ELR (cell line): Measurements from ENCODE around the gene TBX2.

Experiments
- DNase-seq: peaks from one replicate; pipeline ENCODE4 v3.0.0-alpha.2; 2015; ENCODE audit warnings: low read depth

The TBX2 gene

DNA sequence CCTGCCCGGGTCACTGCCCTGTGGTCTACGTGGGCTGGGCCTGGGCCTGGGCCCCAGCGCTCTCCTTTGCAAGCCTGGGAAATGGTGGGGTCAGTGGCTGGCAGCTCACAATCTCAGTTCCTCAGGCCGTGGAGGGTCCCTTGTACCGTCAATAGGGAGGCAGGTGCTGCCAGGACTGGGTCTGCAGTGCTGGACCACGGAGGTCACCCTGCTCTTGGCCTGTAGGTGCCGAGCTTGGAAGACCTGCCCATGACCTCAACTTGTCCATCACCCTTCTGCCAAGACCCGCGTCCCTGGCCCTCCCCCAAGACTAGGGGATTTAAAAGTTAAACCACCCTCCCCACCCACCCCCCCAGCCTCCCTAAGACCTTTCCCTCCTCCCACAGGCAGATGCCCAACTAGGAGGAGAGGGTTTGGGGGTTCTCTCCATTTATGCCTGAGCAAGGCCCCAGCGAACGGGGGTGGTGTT is 2.5 kb downstream of the TBX2 start:
- no peak for DNase-seq

DNA sequence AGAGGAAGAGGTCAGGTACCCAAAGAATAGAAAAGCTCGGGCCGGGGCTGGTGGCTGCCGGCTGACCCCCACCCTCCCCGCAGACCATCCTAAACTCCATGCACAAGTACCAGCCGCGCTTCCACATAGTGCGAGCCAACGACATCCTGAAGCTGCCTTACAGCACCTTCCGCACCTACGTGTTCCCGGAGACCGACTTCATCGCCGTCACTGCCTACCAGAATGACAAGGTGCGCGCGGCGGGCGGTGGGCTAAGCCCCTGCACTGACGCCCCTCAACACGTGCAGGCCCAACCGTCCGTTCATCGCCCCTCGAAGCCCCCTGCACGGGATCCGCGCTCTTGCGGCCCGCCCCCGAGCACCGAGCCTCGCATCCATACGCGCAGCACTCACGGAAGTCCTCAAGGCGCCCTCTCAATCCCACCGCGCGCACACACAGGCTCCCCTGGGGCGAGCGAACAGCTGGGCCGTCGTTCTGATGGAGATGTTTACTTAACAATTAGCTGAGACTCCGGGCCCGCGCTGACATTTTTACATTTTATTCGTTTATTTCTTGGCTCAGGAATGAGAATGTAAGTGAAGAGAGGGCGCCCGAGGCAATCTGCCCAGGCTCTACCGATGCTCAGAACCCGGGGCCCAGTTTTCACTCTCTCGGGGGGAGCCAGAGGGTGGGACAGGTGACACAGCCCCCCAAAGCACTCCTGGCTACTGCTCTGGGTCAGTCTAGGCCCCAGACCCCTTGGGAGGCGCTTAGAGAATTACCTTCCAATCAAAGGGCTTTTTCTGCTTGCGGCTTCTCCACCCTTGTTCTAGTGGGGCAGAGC is 3.5 kb downstream of the TBX2 start:
- DNase-seq, result peak; percentile 45

DNA sequence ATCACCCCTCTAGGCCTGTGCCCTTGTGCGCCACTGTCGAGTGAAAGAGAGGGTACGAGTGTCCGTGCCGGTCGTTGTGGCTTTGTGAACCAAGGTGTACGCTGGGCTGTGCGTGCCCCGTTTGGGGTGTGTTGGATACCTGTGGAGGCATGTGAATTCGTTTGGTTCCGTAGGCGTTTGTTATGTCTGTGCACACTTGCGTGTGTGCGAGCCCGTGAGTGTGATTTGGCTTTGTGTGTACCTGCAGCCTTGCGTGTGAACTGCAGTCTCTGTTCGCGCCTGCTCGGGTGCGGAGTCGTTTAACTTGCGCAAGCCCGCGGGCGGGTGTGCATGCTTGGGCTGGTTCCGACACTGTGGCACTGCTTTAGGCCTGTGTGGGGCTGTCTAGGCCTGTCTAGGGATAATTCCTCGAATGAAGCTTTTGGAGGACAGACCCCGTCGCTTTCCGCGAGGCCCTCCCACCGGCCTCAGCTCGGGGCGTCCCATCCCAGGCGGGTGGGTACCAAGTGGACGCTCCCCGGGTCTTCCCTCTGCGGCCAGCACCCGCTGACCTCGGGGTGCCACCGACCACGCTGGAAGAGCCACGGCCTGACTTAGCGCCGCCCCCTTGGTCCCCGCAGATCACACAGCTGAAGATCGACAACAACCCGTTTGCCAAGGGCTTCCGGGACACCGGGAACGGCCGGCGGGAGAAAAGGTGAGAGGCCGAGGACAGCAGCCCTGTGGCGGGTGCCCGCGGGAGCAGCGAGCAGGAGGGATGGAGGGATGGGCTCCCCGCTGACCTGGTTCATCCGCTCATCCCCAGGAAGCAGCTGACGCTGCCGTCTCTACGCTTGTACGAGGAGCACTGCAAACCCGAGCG is 4.4 kb downstream of the TBX2 start:
- DNase-seq, result no peak

DNA sequence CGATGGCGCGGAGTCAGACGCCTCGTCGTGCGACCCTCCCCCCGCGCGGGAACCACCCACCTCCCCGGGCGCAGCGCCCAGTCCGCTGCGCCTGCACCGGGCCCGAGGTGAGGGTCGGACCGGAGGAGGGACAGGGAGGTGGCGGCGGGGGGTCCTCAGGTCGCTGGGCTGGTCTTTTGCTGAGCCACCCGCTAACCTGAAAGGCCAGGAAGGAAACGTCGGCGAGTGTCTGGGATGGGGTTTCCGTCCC is 4.9 kb downstream of the TBX2 start:
- DNase-seq, result no peak

DNA sequence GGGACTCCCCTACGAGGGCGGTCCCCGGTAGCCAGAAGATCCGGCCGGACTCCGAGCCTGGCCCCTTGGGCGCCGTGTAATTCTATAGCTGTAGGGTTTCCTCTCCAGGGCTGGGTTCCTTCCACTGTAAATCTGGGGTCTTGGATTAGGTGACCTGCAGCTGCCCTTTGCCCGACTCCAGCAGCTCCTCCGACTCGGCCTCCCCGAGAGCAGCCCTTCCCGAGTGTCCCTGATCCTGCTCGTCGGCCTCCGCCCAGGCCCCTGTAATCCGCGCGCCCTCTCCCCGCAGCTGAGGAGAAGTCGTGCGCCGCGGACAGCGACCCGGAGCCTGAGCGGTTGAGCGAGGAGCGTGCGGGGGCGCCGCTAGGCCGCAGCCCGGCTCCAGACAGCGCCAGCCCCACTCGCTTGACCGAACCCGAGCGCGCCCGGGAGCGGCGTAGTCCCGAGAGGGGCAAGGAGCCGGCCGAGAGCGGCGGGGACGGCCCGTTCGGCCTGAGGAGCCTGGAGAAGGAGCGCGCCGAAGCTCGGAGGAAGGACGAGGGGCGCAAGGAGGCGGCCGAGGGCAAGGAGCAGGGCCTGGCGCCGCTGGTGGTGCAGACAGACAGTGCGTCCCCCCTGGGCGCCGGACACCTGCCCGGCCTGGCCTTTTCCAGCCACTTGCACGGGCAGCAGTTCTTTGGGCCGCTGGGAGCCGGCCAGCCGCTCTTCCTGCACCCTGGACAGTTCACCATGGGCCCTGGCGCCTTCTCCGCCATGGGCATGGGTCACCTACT is 5.5 kb downstream of the TBX2 start:
- DNase-seq, result no peak

DNA sequence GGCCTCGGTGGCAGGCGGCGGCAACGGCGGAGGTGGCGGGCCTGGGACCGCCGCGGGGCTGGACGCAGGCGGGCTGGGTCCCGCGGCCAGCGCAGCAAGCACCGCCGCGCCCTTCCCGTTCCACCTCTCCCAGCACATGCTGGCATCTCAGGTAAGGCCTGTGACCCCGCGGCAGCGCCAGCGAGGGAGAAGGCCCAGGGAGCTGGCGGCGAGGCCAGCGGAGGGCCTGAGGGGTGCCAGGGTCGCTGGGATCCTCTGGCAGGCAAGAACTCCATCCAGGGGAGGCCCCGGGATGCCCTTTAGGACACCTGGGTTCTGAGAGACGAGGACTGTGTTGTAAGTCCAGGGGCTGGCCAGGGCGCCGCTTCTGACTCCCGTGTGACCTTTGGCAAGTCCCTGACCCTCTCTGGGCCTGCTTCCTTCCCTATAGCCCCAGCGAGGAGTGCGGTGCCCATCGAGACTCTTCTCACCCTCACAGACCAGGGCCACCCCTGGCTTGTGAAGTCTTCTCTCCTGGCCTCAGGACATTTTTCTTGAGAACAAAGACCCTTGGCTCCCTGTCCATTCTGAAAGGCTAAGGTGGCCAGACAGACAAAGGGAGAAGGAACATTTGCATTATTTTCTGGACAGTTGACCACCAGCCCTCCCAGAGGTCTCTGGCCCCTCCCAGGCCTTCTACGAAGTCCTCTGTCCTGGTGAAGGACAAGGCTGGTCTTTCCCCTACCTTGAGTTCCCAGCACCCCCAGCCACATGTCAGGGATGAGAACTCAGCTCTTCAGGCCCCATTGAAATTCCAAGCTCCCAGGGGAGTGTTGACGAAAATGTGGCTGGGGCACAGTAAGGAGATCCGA is 6.3 kb downstream of the TBX2 start:
- no peak for DNase-seq

DNA sequence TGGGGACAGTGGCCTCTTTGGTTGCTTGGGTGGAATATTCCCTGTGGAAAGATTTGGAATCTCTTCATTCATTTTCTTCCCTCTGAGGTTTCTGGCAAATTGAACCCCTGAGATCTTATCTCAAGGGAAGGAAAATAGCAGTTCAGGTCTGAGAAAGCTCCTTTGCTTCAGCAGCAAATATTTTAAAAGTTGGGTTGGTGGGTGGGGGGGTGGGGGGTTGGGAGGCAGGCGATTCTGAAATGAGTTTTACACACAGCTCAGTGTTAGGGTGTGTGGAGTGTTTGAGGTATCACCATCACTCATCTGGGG is 6.8 kb downstream of the TBX2 start:
- DNase-seq, result no peak

DNA sequence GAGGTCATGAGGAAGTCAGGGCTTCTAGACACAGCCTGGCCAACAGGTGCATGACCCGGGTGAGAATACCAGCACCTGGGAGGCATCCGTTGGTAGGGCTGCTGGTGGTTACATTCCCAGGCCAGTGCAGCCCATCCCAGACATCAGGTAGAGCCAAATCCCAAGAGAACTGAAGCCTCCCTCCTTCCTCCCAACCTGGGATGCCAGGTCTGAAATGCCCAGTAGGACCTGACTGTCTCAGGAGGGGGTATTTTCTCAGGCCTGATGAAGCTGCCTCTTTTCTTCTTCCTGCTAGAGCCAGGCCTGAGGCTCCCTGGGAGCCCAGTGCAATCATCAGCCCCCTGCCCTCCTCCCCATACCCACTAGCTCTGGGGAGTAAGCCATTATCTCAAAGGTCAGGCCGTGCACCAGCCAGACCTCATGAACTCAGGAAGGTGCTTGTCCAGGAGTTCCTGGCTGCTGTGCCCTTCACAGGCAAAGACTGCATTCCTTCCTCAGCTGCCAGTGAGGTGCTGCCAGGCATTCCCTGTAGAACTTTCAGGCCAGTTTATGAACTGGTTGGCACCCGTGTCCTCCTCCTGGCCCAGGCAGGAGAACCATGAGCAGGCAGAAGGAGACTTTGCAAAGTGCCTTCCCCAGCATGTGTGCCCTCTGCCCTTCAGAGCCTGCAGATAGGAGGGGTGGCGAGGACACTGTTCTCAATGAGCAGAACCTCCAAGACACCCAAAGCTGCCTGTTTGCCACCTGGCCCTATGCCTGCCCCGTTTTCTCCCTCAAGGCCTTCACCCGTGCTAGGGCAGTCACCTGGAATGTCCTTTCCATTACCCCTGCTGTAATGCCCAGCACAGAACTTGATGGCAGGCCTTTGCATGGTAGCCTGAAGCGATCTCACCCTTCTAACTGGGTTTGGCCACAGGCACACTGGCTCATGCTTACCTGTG is 7.6 kb downstream of the TBX2 start:
- DNase-seq, result no peak

DNA sequence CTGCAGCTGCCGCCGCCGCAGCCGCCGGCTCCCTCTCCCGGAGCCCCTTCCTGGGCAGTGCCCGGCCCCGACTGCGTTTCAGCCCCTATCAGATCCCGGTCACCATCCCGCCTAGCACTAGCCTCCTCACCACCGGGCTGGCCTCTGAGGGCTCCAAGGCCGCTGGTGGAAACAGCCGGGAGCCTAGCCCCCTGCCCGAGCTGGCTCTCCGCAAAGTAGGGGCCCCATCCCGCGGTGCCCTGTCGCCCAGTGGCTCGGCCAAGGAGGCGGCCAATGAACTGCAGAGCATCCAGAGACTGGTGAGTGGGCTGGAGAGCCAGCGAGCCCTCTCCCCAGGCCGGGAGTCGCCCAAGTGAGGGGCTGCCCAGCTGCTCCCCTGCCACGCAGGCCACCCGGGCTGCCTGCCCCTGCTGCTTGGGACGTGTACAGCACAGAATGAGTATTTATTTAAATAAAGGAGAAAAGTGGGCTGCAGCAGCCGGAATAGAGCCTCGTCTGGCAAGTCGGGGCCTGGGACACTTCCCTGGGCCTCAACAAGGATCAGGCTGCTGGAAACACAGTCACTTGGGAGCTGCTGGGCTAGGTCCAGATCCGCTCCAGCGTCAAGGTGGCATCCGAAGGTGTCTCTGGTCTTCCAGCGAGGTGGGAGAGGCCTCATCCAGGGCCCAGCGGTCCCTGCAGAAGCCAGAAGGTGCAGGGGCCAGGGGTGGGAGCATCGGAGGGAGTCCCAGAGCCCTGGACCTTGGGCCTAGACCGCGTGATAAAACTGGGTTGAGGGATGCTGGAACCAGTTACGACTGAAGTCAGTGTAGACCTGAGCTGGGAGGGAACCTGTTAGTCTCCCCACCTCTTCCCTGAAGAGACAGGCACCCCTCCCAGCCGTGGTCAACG is 8.8 kb downstream of the TBX2 start:
- no peak for DNase-seq

DNA sequence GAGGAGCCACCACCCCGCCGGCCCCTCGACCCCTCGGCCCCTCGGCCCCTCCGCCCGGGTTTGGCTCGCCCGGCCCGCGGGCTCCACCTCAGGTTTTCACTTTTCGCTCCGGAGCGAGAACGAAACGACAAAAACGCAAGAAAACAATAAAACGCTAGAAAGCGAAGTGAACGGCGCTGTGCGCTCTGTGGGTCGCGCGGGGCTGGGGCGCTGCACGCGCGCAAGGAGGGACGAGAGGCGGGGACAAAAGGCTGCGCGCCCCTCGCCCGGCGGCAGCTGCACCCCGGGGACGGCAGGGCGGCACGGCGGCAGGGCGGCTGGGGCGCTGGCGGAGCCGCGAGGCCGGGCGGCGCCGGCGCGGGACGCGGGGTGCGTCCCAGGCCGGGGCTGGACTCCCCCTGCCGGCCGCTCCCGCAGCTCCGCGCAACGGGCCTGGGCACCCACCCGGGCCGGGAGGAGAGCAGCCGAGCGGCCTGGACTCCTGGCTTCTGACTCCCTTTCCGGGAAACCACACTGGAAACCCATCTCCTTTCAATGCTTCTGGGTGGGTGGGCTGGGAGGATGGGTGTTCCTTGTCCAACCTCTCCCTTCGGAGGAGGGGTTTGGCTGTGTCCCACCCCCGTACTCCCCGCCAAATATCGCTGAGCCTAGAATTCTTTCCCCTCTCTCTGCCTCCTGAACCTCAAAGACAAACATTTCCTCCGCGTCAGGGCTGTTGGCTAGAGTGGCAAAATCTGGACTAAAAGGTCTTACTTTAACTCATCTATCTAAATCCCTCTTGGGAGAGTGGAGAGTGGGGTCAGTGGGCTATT is 9.9 kb downstream of the TBX2 start:
- DNase-seq, result peak; percentile 82

DNA sequence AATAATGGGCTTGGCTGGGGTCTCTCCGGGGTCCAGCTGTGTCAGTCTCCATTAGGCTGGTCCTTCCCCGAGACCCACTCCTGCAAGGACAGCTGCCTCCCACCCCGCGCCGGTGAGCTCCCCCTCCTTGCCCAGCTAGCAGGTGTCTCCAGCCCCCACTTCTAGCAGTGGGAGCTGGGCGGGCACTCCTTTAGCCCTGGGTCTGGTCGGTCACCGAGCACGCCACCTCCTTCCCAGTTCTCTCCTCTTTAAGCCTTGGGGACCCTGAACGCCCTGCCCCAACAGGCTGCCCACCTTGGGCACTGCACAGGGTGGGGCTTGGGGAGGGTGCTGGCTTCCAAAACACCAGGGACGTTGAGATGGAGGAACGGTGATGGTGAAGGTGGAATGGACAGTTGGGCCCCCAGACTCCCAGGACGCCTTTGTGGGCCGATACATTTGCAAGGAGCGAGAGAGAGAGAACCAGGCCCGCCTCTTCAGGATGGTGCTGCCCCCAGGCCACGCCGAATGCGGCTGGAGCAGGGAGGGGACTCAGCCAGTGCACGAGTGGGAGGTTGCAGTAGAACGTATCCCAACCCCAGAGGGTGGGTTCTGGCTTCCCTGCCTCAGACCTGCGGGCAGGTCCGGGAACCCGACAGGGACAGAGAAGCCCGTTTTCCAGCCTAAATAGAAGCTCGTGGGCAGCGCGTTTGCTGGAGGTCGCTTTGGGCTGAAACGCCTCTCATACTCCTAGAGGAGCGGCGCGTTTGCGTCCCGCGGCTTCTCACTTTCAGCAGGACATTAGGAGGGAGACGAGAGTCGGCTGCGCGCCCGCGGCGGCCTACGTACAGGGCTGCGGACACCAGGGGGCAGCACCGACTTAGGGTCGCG is 10.7 kb downstream of the TBX2 start:
- peak; percentile 91 for DNase-seq

DNA sequence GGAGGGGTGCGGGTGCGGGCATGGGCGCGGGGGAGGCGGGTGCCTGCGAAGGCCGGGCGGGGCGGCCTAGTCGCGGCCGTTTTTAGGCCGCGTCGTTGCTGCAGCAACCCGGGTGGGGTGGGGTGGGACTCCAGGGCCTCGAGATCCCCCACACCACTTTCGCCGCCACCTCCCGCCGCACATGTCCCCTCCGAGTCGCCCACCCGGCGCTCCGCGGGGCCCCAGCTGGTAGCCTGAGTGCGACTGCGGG is 11.3 kb downstream of the TBX2 start:
- no peak for DNase-seq

DNA sequence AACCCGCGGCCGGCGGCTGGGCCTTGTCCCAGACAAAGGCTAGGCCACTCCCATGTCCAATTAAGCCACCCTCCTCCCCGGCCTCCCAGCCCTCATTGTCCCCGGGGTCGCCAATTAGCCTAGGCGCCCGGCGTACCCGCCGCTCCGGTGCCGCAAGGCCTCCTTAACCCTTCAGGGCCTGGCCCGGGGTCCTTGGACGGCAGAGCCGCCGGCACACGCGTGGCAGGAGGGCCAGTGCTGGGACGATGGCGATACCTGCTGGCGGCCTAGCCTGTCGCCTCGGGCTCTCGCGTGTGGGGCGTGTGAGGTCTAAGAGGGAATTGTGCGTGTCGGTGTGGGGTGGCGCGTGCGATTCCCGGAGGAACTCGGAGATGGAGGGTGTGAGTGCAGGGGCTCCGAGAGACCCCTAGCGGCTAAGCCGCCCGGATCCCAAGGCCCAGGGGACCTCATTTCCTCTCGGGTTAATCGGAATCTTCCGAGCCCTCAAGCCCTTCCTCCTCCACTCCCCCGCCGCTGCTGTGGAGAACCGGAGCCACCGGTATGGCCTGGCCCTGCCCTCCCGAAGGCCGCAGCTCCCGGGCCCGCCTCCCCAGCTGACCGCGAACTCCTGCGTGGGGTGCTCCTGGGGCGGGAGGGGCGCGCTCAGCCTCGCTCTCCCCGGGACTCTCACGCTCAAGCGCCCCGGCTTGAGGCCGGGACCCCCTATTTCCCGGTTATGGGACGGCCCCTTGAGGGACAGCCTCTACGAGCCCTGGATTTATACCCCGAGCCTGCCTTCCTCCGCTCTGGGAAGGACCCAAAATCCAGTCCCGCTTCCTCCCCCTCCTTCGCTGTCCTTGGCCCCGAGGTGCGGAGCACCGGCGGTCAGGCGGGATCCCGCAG is 11.9 kb downstream of the TBX2 start:
- DNase-seq, result peak; percentile 82

DNA sequence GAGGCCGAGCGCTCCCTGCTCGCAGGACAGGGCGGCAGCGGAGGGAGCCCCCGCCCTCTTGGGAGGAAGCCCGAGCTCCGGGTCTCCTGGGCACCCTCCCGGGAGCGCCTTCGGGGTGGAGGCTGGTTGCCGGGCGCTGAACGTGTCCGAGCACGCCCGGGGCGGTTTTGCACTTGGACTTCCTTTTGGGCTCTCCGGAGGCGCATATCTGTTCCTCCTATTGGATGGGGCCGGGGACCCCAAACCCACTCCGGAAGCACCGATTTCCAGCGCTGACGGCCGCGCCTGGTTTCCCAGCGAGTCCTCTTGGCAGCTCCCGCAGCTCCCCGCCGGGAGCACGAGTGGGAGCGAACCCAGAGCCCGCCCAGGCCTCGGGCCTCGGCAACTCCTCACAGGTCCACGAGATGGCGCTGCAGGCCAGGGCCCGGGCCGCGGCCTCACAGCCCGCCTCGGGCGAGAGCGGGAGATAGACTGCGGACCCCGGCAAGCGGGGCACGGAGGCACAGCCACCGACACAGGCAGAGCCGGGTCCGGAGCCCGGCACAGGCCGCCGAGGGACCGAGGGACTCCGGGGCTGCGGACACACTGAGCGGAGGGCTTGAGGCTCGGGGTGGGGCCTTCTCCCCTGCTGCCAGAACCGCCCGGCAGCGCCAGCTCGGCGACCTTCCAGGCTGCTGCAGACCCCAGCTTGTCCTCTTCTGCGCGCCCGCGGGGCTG is 12.7 kb downstream of the TBX2 start:
- DNase-seq, result peak; percentile 91

DNA sequence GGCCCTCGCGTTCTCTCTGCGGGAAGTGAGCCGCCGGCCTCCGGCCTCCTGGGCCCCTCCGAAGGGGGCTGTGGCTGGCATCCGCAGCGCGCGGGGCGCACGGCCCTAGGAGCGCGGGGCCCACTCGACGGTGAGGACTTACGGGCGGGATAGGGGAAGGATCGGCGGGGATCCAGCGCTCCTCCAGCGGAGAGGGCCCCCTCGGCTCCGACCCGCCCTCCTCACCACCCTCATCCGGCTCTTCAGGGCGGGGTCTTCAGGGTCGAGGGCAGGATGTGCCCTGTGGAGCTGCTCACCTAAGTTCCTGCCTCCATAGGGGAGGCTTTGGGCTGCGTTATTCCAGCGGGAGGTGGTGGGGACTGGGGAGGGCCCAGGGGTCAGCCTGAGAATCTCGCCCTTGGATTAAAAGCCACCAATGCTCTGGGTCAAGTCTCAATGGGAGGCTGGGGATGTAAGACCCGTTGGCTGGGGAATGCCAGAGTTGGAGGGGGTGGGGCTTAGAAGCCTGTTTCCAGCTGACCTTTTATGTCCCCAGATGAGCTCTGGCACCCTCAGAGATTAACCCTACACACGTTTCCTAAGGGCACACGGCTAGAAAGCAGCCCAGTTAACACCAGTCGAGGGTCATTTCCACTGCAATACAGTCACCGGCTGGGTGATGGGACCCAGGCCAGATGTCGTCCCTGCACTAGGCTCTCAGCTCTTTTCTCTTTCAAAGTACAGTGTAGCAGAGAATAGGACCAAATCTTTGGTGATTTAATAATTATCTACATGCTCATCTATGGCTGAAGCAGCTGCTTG is 13.4 kb downstream of the TBX2 start:
- no peak for DNase-seq

DNA sequence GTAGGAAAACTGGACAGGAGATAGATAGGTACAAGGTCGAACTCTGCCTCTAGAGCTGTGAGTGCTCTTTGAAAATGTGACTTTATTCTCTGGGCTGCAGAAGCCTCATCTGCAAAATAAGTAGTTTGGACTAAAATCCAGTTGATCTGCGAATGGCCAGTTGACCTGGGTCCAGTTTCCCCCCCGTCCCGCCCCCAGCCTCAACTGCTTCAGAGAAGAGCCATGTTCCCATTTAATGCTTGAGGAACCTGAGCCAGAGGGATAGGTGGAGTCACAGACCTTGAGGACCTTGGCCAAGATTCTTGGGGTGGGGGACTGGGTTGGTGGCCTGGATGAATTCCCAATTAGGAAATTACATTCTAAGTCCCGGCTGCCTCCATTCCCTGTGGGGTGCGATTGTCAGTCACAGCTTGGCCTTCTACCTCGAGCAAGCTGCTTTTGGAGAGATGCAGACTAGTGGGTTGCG is 14.1 kb downstream of the TBX2 start:
- no peak for DNase-seq
